HEK293 (cell line): ENCODE results near the gene COL4A1.

Experiments used
- CTCF ChIA-PET: fragments of 350-600 bp; formaldehyde crosslinking; extraction: SDS; loops from one replicate; lab custom pipeline; 2021; ENCODE audit warnings: antibody characterized with exemption; lab: Yijun Ruan, JAX
- POLR2A ChIA-PET: fragments of 300-600 bp; formaldehyde crosslinking; extraction: SDS; loops from one replicate; lab custom pipeline; 2020; ENCODE audit warnings: antibody characterized with exemption, inconsistent platforms; lab: Yijun Ruan, JAX
- H3K27ac ChIP-seq: fragments of 200-500 bp; sonication (Bioruptor generic); 2 replicates; pipeline ENCODE4 v1.5.1; 2014; ENCODE audit warnings: low read depth, low read length, control low read depth, inconsistent platforms; ENCODE audit errors: extremely low read depth
- H3K36me3 ChIP-seq, 2 experiments: fragments of 200-500 bp in 1 of 2; sonication (Bioruptor generic) in 1 of 2; 1 replicate in 1 of 2; 2 replicates in 1 of 2; pipeline ENCODE4 v1.5.1; 2014 to 2017; ENCODE audit warnings: inconsistent platforms in 2 of 2, low read length in 2 of 2; ENCODE audit not compliant: control insufficient read depth in 2 of 2, insufficient read depth in 1 of 2
- H3K4me1 ChIP-seq: fragments of 200-500 bp; sonication (Bioruptor generic); 2 replicates; pipeline ENCODE4 v1.5.1; 2014; ENCODE audit warnings: mild to moderate bottlenecking, low read length, inconsistent platforms; ENCODE audit not compliant: control insufficient read depth, insufficient read depth
- H3K4me3 ChIP-seq: 2 replicates; pipeline ENCODE4 v1.5.1; 2011; ENCODE audit warnings: low read depth, mild to moderate bottlenecking, control low read depth, low read length, moderate library complexity
- H3K9me3 ChIP-seq: fragments of 200-500 bp; sonication (Bioruptor generic); 2 replicates; pipeline ENCODE4 v1.5.1; 2014; ENCODE audit warnings: low read depth, low read length, inconsistent platforms; ENCODE audit not compliant: control insufficient read depth, insufficient read depth
- HIC1 ChIP-seq: fragments of 450-650 bp; formaldehyde crosslinking; IDR thresholded peaks from 2 replicates; pipeline ENCODE4 v1.5.1; 2016; ENCODE audit warnings: missing biosample characterization, missing genetic modification characterization
- KLF1 ChIP-seq: fragments of 450-650 bp; formaldehyde crosslinking; IDR thresholded peaks from 2 replicates; pipeline ENCODE4 v1.5.1; 2016; ENCODE audit warnings: missing biosample characterization, missing genetic modification characterization
- KLF9 ChIP-seq: fragments of 450-650 bp; formaldehyde crosslinking; IDR thresholded peaks from 2 replicates; pipeline ENCODE4 v1.5.1; 2016; ENCODE audit warnings: missing biosample characterization, missing genetic modification characterization, low read depth
- SETDB1 ChIP-seq: IDR thresholded peaks from one replicate; pipeline ENCODE4 v1.6.1; 2017; ENCODE audit warnings: mild to moderate bottlenecking, low read length, moderate library complexity, mixed read lengths; ENCODE audit not compliant: insufficient read length
- YY2 ChIP-seq: fragments of 450-650 bp; formaldehyde crosslinking; IDR thresholded peaks from 2 replicates; pipeline ENCODE4 v1.5.1; 2016; ENCODE audit warnings: missing biosample characterization, missing genetic modification characterization
- ZBTB21 ChIP-seq: fragments of 450-650 bp; formaldehyde crosslinking; IDR thresholded peaks from 2 replicates; pipeline ENCODE4 v1.5.1; 2017; ENCODE audit warnings: missing biosample characterization, missing genetic modification characterization
- ZBTB8A ChIP-seq: fragments of 450-650 bp; formaldehyde crosslinking; IDR thresholded peaks from 2 replicates; pipeline ENCODE4 v1.5.1; 2016; ENCODE audit warnings: missing biosample characterization, missing genetic modification characterization
- ZIC2 ChIP-seq: fragments of 450-650 bp; formaldehyde crosslinking; IDR thresholded peaks from 2 replicates; pipeline ENCODE4 v1.5.1; 2016; ENCODE audit warnings: missing biosample characterization, missing genetic modification characterization
- ZNF133 ChIP-seq: fragments of 450-650 bp; formaldehyde crosslinking; IDR thresholded peaks from 2 replicates; pipeline ENCODE4 v1.5.1; 2016; ENCODE audit warnings: missing biosample characterization, missing genetic modification characterization
- ZNF146 ChIP-seq: fragments of 450-650 bp; formaldehyde crosslinking; IDR thresholded peaks from 2 replicates; pipeline ENCODE4 v1.5.1; 2016; ENCODE audit warnings: missing biosample characterization, missing genetic modification characterization
- ZNF174 ChIP-seq: fragments of 450-650 bp; formaldehyde crosslinking; IDR thresholded peaks from 2 replicates; pipeline ENCODE4 v1.5.0; 2017; ENCODE audit warnings: missing biosample characterization, mild to moderate bottlenecking, missing genetic modification characterization
- ZNF175 ChIP-seq: fragments of 450-650 bp; formaldehyde crosslinking; IDR thresholded peaks from 2 replicates; pipeline ENCODE4 v1.5.1; 2016; ENCODE audit warnings: missing biosample characterization, missing genetic modification characterization
- ZNF202 ChIP-seq: fragments of 450-650 bp; formaldehyde crosslinking; IDR thresholded peaks from 2 replicates; pipeline ENCODE4 v1.5.1; 2016; ENCODE audit warnings: missing biosample characterization, missing genetic modification characterization, borderline replicate concordance
- ZNF248 ChIP-seq: fragments of 450-650 bp; formaldehyde crosslinking; IDR thresholded peaks from 2 replicates; pipeline ENCODE4 v1.5.1; 2017; ENCODE audit warnings: missing biosample characterization, missing genetic modification characterization
- ZNF473 ChIP-seq: fragments of 450-650 bp; formaldehyde crosslinking; IDR thresholded peaks from 2 replicates; pipeline ENCODE4 v1.5.1; 2017; ENCODE audit warnings: missing biosample characterization, missing genetic modification characterization
- ZNF521 ChIP-seq: fragments of 450-650 bp; formaldehyde crosslinking; IDR thresholded peaks from 2 replicates; pipeline ENCODE4 v1.5.1; 2017; ENCODE audit warnings: missing biosample characterization, mild to moderate bottlenecking, missing genetic modification characterization
- ZNF529 ChIP-seq: fragments of 450-650 bp; formaldehyde crosslinking; IDR thresholded peaks from 2 replicates; pipeline ENCODE4 v1.5.1; 2017; ENCODE audit warnings: missing genetic modification characterization, missing biosample characterization; ENCODE audit not compliant: insufficient replicate concordance
- ZNF549 ChIP-seq: fragments of 450-650 bp; IDR thresholded peaks from 2 replicates; pipeline ENCODE4 v1.5.1; 2018; ENCODE audit warnings: missing biosample characterization, missing genetic modification characterization, mild to moderate bottlenecking, inconsistent platforms, moderate library complexity
- ZNF596 ChIP-seq: fragments of 450-650 bp; IDR thresholded peaks from 2 replicates; pipeline ENCODE4 v1.5.0; 2018; ENCODE audit warnings: missing biosample characterization, mild to moderate bottlenecking, missing genetic modification characterization, moderate library complexity
- ZNF626 ChIP-seq: fragments of 450-650 bp; sonication (Bioruptor Pico); formaldehyde crosslinking; IDR thresholded peaks from 2 replicates; pipeline ENCODE4 v1.5.1; 2018; ENCODE audit warnings: missing biosample characterization, missing genetic modification characterization, inconsistent platforms
- ZNF664 ChIP-seq: fragments of 450-650 bp; formaldehyde crosslinking; IDR thresholded peaks from 2 replicates; pipeline ENCODE4 v1.5.1; 2016; ENCODE audit warnings: missing biosample characterization, missing genetic modification characterization
- ZNF692 ChIP-seq: fragments of 450-650 bp; formaldehyde crosslinking; IDR thresholded peaks from 2 replicates; pipeline ENCODE4 v1.5.1; 2016; ENCODE audit warnings: missing biosample characterization, missing genetic modification characterization
- ZNF777 ChIP-seq: fragments of 450-650 bp; formaldehyde crosslinking; IDR thresholded peaks from 2 replicates; pipeline ENCODE4 v1.5.1; 2017; ENCODE audit warnings: missing biosample characterization, missing genetic modification characterization, borderline replicate concordance
- ZNF791 ChIP-seq: fragments of 450-650 bp; formaldehyde crosslinking; IDR thresholded peaks from 2 replicates; pipeline ENCODE4 v1.5.1; 2016; ENCODE audit warnings: missing biosample characterization, missing genetic modification characterization
- ZSCAN30 ChIP-seq: fragments of 450-650 bp; IDR thresholded peaks from 2 replicates; pipeline ENCODE4 v1.5.1; 2018; ENCODE audit warnings: missing biosample characterization, mild to moderate bottlenecking, missing genetic modification characterization, moderate library complexity
- TF ChIP-seq, protein P1 (sequence below): fragments of 450-650 bp; formaldehyde crosslinking; IDR thresholded peaks from 2 replicates; pipeline ENCODE4 v1.5.1; 2016; ENCODE audit warnings: missing biosample characterization, missing genetic modification characterization

COL4A1 gene

DNA sequence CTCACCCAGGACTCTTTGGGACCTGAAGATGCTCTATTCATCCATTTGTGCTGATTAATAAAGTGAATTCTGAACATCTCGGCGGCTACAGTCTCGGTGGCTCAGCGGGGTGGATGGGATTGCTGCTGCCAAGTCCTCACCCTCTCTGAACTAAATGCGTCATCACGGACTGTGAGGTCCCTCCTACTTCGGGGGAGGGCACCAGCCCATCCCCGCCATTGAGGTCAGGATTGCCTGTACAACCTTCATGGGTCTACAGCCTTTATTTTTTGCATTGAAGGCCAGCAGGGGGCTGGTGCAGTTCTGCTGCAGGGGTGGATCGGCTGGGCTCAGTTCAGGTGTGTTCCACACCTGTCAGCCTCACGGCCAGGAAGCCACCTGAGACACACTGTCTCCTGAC is 181.8 kb downstream of the COL4A1 start:
- ChIA-PET CTCF (interaction anchor here (0.6 kb wide), 1 partner anchor 107 kb away, joined by 3 read pairs; no protein-coding TSS in a partner anchor), POLR2A (no interaction called here)
- Histone ChIP-seq H3K27ac (no peak overlapping the region), H3K9me3 (no peaks in the 10 kb centered on the region), H3K4me1 (no peaks in the 10 kb centered on the region), H3K4me3 (no peak overlapping the region), H3K36me3 (no peaks in the 10 kb centered on the region)
- TF ChIP-seq ZNF133 (tag by site-specific recombination) = no peak
- TF ChIP-seq ZBTB8A = no peak
- no peak for TF ChIP-seq ZBTB21 (tag by site-specific recombination)
- TF ChIP-seq KLF1 (tag by site-specific recombination) = no peak
- TF ChIP-seq ZNF521 (tag by site-specific recombination) = no peak
- no peak for TF ChIP-seq ZNF596 (tag by site-specific recombination)
- no peak for TF ChIP-seq ZNF664
- no peak for TF ChIP-seq YY2
- TF ChIP-seq ZNF626 (tag by site-specific recombination) = no peak
- TF ChIP-seq ZIC2 = no peak
- TF ChIP-seq ZNF777 (tag by site-specific recombination) = no peak
- TF ChIP-seq ZSCAN30 = no peak

GRCh38 chr13:110124201-110124940 is 182.6 kb downstream of the COL4A1 start:
- H3K4me1 ChIP-seq = no peaks in the 10 kb centered on the region
- POLR2A ChIA-PET = no interaction called here
- no peaks in the 10 kb centered on the region for H3K36me3 ChIP-seq
- no peaks in the 10 kb centered on the region for H3K9me3 ChIP-seq
- CTCF ChIA-PET = interaction anchor here (0.6 kb wide), 1 partner anchor 459 kb away, joined by 3 read pairs; no protein-coding TSS in a partner anchor
- H3K4me3 ChIP-seq = no peak overlapping the region
- no peak overlapping the region for H3K27ac ChIP-seq
- TF ChIP-seq ZSCAN30 (no peak), ZNF174 (no peak), ZNF529 (tag by site-specific recombination) (no peak), ZNF473 (tag by site-specific recombination) (no peak), ZNF202 (tag by site-specific recombination) (no peak), HIC1 (no peak), KLF9 (no peak)

- Histone ChIP-seq H3K4me3 (no peak overlapping the region), H3K36me3 (no peaks in the 10 kb centered on the region), H3K9me3 (no peaks in the 10 kb centered on the region), H3K4me1 (no peaks in the 10 kb centered on the region), H3K27ac (no peak overlapping the region)
- ChIA-PET CTCF (interaction anchor here (0.6 kb wide), 1 partner anchor 206 kb away, joined by 3 read pairs; no protein-coding TSS in a partner anchor), POLR2A (no interaction called here)
- TF ChIP-seq ZNF692 = no peak
- no peak for TF ChIP-seq ZNF248
- TF ChIP-seq, protein P1, sequence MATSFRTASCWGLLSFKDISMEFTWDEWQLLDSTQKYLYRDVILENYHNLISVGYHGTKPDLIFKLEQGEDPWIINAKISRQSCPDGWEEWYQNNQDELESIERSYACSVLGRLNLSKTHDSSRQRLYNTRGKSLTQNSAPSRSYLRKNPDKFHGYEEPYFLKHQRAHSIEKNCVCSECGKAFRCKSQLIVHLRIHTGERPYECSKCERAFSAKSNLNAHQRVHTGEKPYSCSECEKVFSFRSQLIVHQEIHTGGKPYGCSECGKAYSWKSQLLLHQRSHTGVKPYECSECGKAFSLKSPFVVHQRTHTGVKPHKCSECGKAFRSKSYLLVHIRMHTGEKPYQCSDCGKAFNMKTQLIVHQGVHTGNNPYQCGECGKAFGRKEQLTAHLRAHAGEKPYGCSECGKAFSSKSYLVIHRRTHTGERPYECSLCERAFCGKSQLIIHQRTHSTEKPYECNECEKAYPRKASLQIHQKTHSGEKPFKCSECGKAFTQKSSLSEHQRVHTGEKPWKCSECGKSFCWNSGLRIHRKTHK (tag by site-specific recombination) = no peak
- TF ChIP-seq ZNF175 = no peak
- no peak for TF ChIP-seq ZNF146 (tag by site-specific recombination)
- TF ChIP-seq ZNF791 (tag by site-specific recombination) = no peak
- no peak for TF ChIP-seq SETDB1
- no peak for TF ChIP-seq ZNF549 (tag by site-specific recombination)
Measured at GRCh38 chr13:110123041-110123809, 183.7 kb downstream of the COL4A1 start.
